ENCODE data around the gene CDKN2A. TPM values are rescaled to one million over a fixed set of nuclear protein-coding genes. Genes with fewer than 3 reads are reported as not detected.

Gene CDKN2A
- total and polyA plus RNA-seq, 2 donors (not counting 1 experiment from before 2014, with no cell fraction given), result 6.4 to 11.7 TPM

GRCh38 chr9:22037954-22038690, 43.9 kb upstream of the CDKN2A start:
- H3K27me3 Mint-ChIP-seq, result no peaks in the 10 kb centered on the region
- Histone ChIP-seq H4K20me1 (ENCODE audit: control insufficient read depth, insufficient read depth, low read length, poor library complexity, severe bottlenecking) (no peaks in the 10 kb centered on the region), H3K9me3 (ENCODE audit: control extremely low read depth in 1 of 3, control insufficient read depth in 2 of 3, insufficient read depth in 1 of 3, low read length in 2 of 3) (no peaks in the 10 kb centered on the region), H2AFZ (ENCODE audit: insufficient read depth, low read depth, low read length, poor library complexity, severe bottlenecking) (no peak overlapping the region), H3K4me1 (ENCODE audit: control insufficient read depth in 2 of 2, insufficient read depth in 2 of 2, low read length in 2 of 2) (no peaks in the 10 kb centered on the region), H3K4me3 (ENCODE audit: control extremely low read depth in 1 of 5, extremely low read depth in 1 of 5, insufficient read depth in 1 of 5, low read depth in 2 of 5, low read length in 4 of 5) (no peak overlapping the region), H3K79me2 (ENCODE audit: control insufficient read depth, insufficient read depth, low read length) (no peaks in the 10 kb centered on the region), H3K27me3 (replicated peaks in 1 of 4; ENCODE audit: control extremely low read depth in 1 of 4, control insufficient read depth in 3 of 4, insufficient read depth in 4 of 4, low read length in 3 of 4) (no peaks in the 10 kb centered on the region), H3K9ac (ENCODE audit: low read length) (no peak overlapping the region), H3K36me3 (replicated peaks in 1 of 2; ENCODE audit: control extremely low read depth in 1 of 2, control insufficient read depth in 1 of 2, extremely low read depth in 1 of 2, insufficient read depth in 2 of 2, low read length in 1 of 2) (no peaks in the 10 kb centered on the region), H3K27ac (ENCODE audit: low read length in 2 of 2) (no peak overlapping the region), H3K4me2 (replicated peaks; ENCODE audit: low read depth, low read length, poor library complexity, severe bottlenecking) (no peak overlapping the region)
- no peak overlapping the region for H3K27ac Mint-ChIP-seq
- no peaks in the 10 kb centered on the region for H3K9me3 Mint-ChIP-seq (ENCODE audit: insufficient read depth)
- TF ChIP-seq CTCF (IDR thresholded peaks at IDR 0.05), result peak; percentile 77
- TF ChIP-seq EZH2 (IDR thresholded peaks at IDR 0.05; ENCODE audit: borderline replicate concordance, insufficient read depth, low read depth, low read length, poor library complexity, severe bottlenecking), result no peak
- POLR2A ChIA-PET, result no interaction called here
- no peak for ATAC-seq (ENCODE audit: low read depth)
- WGBS (ENCODE audit: insufficient coverage), result no CpG with 5 or more reads among the region's 2 CpGs
- H3K4me1 Mint-ChIP-seq, result no peaks in the 10 kb centered on the region
- intact Hi-C loops (cut with micrococcal nuclease), result loop anchor here (1.0 to 5.0 kb wide), 2 partner anchors 225 to 331 kb away; no protein-coding TSS in a partner anchor
- CTCF ChIA-PET, result interaction anchor here (0.8 to 9.5 kb wide), 15 partner anchors 9 to 604 kb away, joined by 3 to 217 read pairs (median 4); partner anchors contain the start of gene CDKN2B
- DNase-seq, result peak; percentile 25
- H3K4me3 Mint-ChIP-seq, result no peak overlapping the region
